HEK293 (cell line): Measurements from ENCODE around the gene ZNF521.

Source experiments
- CTCF ChIA-PET: fragments of 350-600 bp; formaldehyde crosslinking; extraction: SDS; loops from one replicate; lab custom pipeline; 2021; ENCODE audit warnings: antibody characterized with exemption; lab: Yijun Ruan, JAX
- POLR2A ChIA-PET: fragments of 300-600 bp; formaldehyde crosslinking; extraction: SDS; loops from one replicate; lab custom pipeline; 2020; ENCODE audit warnings: antibody characterized with exemption, inconsistent platforms; lab: Yijun Ruan, JAX
- H3K27ac ChIP-seq: fragments of 200-500 bp; sonication (Bioruptor generic); 2 replicates; pipeline ENCODE4 v1.5.1; 2014; ENCODE audit warnings: low read depth, low read length, control low read depth, inconsistent platforms; ENCODE audit errors: extremely low read depth
- H3K36me3 ChIP-seq, 2 experiments: fragments of 200-500 bp in 1 of 2; sonication (Bioruptor generic) in 1 of 2; 1 replicate in 1 of 2; 2 replicates in 1 of 2; pipeline ENCODE4 v1.5.1; 2014 to 2017; ENCODE audit warnings: inconsistent platforms in 2 of 2, low read length in 2 of 2; ENCODE audit not compliant: control insufficient read depth in 2 of 2, insufficient read depth in 1 of 2
- H3K4me1 ChIP-seq: fragments of 200-500 bp; sonication (Bioruptor generic); 2 replicates; pipeline ENCODE4 v1.5.1; 2014; ENCODE audit warnings: mild to moderate bottlenecking, low read length, inconsistent platforms; ENCODE audit not compliant: control insufficient read depth, insufficient read depth
- H3K4me3 ChIP-seq: 2 replicates; pipeline ENCODE4 v1.5.1; 2011; ENCODE audit warnings: low read depth, mild to moderate bottlenecking, control low read depth, low read length, moderate library complexity
- H3K9me3 ChIP-seq: fragments of 200-500 bp; sonication (Bioruptor generic); 2 replicates; pipeline ENCODE4 v1.5.1; 2014; ENCODE audit warnings: low read depth, low read length, inconsistent platforms; ENCODE audit not compliant: control insufficient read depth, insufficient read depth
- KLF9 ChIP-seq: fragments of 450-650 bp; formaldehyde crosslinking; IDR thresholded peaks from 2 replicates; pipeline ENCODE4 v1.5.1; 2016; ENCODE audit warnings: missing biosample characterization, missing genetic modification characterization, low read depth
- MZF1 ChIP-seq: fragments of 450-650 bp; formaldehyde crosslinking; IDR thresholded peaks from 2 replicates; pipeline ENCODE4 v1.5.1; 2017; ENCODE audit warnings: missing biosample characterization, missing genetic modification characterization, borderline replicate concordance
- OSR2 ChIP-seq: fragments of 450-650 bp; formaldehyde crosslinking; IDR thresholded peaks from 2 replicates; pipeline ENCODE4 v1.5.1; 2016; ENCODE audit warnings: missing biosample characterization, missing genetic modification characterization
- PRDM1 ChIP-seq: fragments of 450-650 bp; formaldehyde crosslinking; IDR thresholded peaks from 2 replicates; pipeline ENCODE4; 2016; ENCODE audit warnings: missing biosample characterization, missing genetic modification characterization
- RBAK ChIP-seq: fragments of 450-650 bp; formaldehyde crosslinking; IDR thresholded peaks from 2 replicates; pipeline ENCODE4 v1.5.1; 2016; ENCODE audit warnings: missing biosample characterization, missing genetic modification characterization
- SETDB1 ChIP-seq: IDR thresholded peaks from one replicate; pipeline ENCODE4 v1.6.1; 2017; ENCODE audit warnings: mild to moderate bottlenecking, low read length, moderate library complexity, mixed read lengths; ENCODE audit not compliant: insufficient read length
- TRIM28 ChIP-seq: IDR thresholded peaks from 2 replicates; pipeline ENCODE4 v1.6.1; 2011; ENCODE audit warnings: low read length, control low read depth, borderline replicate concordance
- ZBTB10 ChIP-seq: fragments of 450-650 bp; formaldehyde crosslinking; IDR thresholded peaks from 2 replicates; pipeline ENCODE4 v1.5.1; 2016; ENCODE audit warnings: missing biosample characterization, missing genetic modification characterization
- ZNF26 ChIP-seq: fragments of 450-650 bp; formaldehyde crosslinking; IDR thresholded peaks from 2 replicates; pipeline ENCODE4 v1.5.1; 2016; ENCODE audit warnings: missing biosample characterization, missing genetic modification characterization
- ZNF280C ChIP-seq: fragments of 450-650 bp; formaldehyde crosslinking; IDR thresholded peaks from 2 replicates; pipeline ENCODE4 v1.5.1; 2016; ENCODE audit warnings: missing biosample characterization, missing genetic modification characterization
- ZNF37A ChIP-seq: fragments of 450-650 bp; IDR thresholded peaks from 2 replicates; pipeline ENCODE4 v1.5.1; 2018; ENCODE audit warnings: missing biosample characterization, missing genetic modification characterization
- ZNF529 ChIP-seq: fragments of 450-650 bp; formaldehyde crosslinking; IDR thresholded peaks from 2 replicates; pipeline ENCODE4 v1.5.1; 2017; ENCODE audit warnings: missing genetic modification characterization, missing biosample characterization; ENCODE audit not compliant: insufficient replicate concordance
- ZNF549 ChIP-seq: fragments of 450-650 bp; IDR thresholded peaks from 2 replicates; pipeline ENCODE4 v1.5.1; 2018; ENCODE audit warnings: missing biosample characterization, missing genetic modification characterization, mild to moderate bottlenecking, inconsistent platforms, moderate library complexity
- ZNF560 ChIP-seq: fragments of 450-650 bp; formaldehyde crosslinking; IDR thresholded peaks from 2 replicates; pipeline ENCODE4 v1.5.1; 2017; ENCODE audit warnings: missing biosample characterization, missing genetic modification characterization, borderline replicate concordance
- ZNF561 ChIP-seq: fragments of 450-650 bp; IDR thresholded peaks from 2 replicates; pipeline ENCODE4 v1.5.1; 2018; ENCODE audit warnings: missing biosample characterization, missing genetic modification characterization, borderline replicate concordance
- ZNF692 ChIP-seq: fragments of 450-650 bp; formaldehyde crosslinking; IDR thresholded peaks from 2 replicates; pipeline ENCODE4 v1.5.1; 2016; ENCODE audit warnings: missing biosample characterization, missing genetic modification characterization
- ZNF830 ChIP-seq: fragments of 450-650 bp; IDR thresholded peaks from 2 replicates; pipeline ENCODE4 v1.5.0; 2018; ENCODE audit warnings: missing biosample characterization, missing genetic modification characterization, low read depth, mild to moderate bottlenecking, moderate library complexity
- TF ChIP-seq, protein P1 (sequence below): fragments of 450-650 bp; formaldehyde crosslinking; conservative IDR thresholded peaks from 2 replicates; pipeline ENCODE4 v1.5.1; 2016; ENCODE audit warnings: low read depth, missing biosample characterization, missing genetic modification characterization
- TF ChIP-seq, protein P2 (sequence below): fragments of 450-650 bp; formaldehyde crosslinking; IDR thresholded peaks from 2 replicates; pipeline ENCODE4 v1.5.1; 2016; ENCODE audit warnings: missing biosample characterization, missing genetic modification characterization, borderline replicate concordance

The ZNF521 gene

DNA sequence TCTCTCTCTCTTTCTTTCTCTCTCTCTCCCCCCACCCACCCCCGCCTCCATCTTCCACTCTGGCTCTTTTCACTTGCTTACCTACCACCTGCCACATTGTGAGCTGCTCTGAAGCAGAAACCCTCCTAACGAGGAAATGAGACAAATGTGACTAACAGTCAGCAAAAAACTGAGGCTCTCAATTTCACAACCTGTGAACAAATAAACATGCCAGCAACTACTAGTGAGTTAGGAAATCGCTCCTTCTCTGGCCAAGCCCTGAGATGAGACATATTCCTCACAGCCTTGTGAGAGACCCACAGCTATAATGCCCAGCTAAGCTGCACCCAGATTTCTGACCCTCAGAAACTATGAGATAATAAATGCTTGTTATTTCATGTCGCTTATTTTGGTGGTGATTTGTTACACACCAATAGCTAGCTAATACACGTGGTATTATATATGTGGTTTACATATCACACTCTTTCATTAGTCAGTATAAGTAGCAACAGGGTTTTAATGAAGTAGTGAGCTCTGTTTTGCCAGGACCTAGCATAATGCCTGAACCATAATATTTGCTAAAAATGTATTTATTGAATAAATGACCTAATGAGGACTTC is 8.4 kb upstream of the ZNF521 start:
- Histone ChIP-seq H3K9me3 (no peaks in the 10 kb centered on the region), H3K27ac (no peak overlapping the region), H3K4me3 (no peak overlapping the region), H3K36me3 (no peaks in the 10 kb centered on the region), H3K4me1 (no peaks in the 10 kb centered on the region; the same call in 1 of the 2 replicates)
- POLR2A ChIA-PET, result interaction anchor here (0.5 kb wide), 1 partner anchor 824 kb away, joined by 3 read pairs; no protein-coding TSS in a partner anchor
- CTCF ChIA-PET, result interaction anchor here (0.5 kb wide), 1 partner anchor 466 kb away, joined by 3 read pairs; no protein-coding TSS in a partner anchor
- TF ChIP-seq OSR2 (tag by site-specific recombination), result no peak
- TF ChIP-seq TRIM28, result peak; percentile 51; the same call in 1 of the 2 replicates
- no peak for TF ChIP-seq ZNF37A (tag by site-specific recombination)
- peak; percentile 64; the same call in 1 of the 2 replicates for TF ChIP-seq RBAK (tag by site-specific recombination)
- no peak for TF ChIP-seq ZBTB10 (tag by site-specific recombination)
- TF ChIP-seq PRDM1 (tag by site-specific recombination), result no peak
- TF ChIP-seq ZNF529 (tag by site-specific recombination), result no peak
- TF ChIP-seq ZNF280C, result no peak
- peak; percentile 70 for TF ChIP-seq SETDB1

GRCh38 chr18:25353080-25353479 is 1.1 kb upstream of the ZNF521 start:
- Histone ChIP-seq H3K4me3 (no peak overlapping the region), H3K36me3 (no peaks in the 10 kb centered on the region), H3K27ac (no peak overlapping the region), H3K4me1 (peaks cover 3% of the 10 kb centered on the region; the same call in 1 of the 2 replicates), H3K9me3 (no peaks in the 10 kb centered on the region)
- ChIA-PET CTCF (interaction anchor here (0.7 kb wide), 1 partner anchor 907 kb away, joined by 3 read pairs; no protein-coding TSS in a partner anchor), POLR2A (no interaction called here)
- no peak for TF ChIP-seq ZNF561 (tag by site-specific recombination)
- no peak for TF ChIP-seq ZNF830 (tag by site-specific recombination)
- no peak for TF ChIP-seq KLF9 (tag by site-specific recombination)
- TF ChIP-seq MZF1, result no peak
- TF ChIP-seq ZNF26, result no peak
- no peak for TF ChIP-seq ZNF692 (tag by site-specific recombination)
- TF ChIP-seq ZNF560, result no peak
- TF ChIP-seq, protein P1, sequence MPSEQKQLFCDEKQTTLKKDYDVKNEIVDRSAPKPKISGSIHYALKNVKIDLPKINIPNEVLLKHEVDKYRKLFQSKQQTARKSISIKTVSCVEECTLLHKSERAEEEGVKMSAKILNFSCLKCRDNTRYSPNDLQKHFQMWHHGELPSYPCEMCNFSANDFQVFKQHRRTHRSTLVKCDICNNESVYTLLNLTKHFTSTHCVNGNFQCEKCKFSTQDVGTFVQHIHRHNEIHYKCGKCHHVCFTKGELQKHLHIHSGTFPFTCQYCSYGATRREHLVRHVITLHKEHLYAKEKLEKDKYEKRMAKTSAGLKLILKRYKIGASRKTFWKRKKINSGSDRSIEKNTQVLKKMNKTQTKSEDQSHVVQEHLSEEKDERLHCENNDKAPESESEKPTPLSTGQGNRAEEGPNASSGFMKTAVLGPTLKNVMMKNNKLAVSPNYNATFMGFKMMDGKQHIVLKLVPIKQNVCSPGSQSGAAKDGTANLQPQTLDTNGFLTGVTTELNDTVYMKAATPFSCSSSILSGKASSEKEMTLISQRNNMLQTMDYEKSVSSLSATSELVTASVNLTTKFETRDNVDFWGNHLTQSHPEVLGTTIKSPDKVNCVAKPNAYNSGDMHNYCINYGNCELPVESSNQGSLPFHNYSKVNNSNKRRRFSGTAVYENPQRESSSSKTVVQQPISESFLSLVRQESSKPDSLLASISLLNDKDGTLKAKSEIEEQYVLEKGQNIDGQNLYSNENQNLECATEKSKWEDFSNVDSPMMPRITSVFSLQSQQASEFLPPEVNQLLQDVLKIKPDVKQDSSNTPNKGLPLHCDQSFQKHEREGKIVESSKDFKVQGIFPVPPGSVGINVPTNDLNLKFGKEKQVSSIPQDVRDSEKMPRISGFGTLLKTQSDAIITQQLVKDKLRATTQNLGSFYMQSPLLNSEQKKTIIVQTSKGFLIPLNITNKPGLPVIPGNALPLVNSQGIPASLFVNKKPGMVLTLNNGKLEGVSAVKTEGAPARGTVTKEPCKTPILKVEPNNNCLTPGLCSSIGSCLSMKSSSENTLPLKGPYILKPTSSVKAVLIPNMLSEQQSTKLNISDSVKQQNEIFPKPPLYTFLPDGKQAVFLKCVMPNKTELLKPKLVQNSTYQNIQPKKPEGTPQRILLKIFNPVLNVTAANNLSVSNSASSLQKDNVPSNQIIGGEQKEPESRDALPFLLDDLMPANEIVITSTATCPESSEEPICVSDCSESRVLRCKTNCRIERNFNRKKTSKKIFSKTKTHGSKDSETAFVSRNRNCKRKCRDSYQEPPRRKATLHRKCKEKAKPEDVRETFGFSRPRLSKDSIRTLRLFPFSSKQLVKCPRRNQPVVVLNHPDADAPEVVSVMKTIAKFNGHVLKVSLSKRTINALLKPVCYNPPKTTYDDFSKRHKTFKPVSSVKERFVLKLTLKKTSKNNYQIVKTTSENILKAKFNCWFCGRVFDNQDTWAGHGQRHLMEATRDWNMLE (tag by site-specific recombination), result no peak
- TF ChIP-seq, protein P2, sequence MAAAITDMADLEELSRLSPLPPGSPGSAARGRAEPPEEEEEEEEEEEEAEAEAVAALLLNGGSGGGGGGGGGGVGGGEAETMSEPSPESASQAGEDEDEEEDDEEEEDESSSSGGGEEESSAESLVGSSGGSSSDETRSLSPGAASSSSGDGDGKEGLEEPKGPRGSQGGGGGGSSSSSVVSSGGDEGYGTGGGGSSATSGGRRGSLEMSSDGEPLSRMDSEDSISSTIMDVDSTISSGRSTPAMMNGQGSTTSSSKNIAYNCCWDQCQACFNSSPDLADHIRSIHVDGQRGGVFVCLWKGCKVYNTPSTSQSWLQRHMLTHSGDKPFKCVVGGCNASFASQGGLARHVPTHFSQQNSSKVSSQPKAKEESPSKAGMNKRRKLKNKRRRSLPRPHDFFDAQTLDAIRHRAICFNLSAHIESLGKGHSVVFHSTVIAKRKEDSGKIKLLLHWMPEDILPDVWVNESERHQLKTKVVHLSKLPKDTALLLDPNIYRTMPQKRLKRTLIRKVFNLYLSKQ, result no peak
- TF ChIP-seq ZNF549, result no peak
